Measurements from ENCODE around the gene PTER. TPM values are rescaled to one million over a fixed set of nuclear protein-coding genes. Genes with fewer than 3 reads are reported as not detected.

PTER gene
- total and polyA plus RNA-seq, 10 of the 15 experiments (the other 5 are each of a cell fraction or from before 2014, with no cell fraction given), result 16.0 to 31.2 (median 23.1) TPM

GRCh38 chr10:16493884-16494536, 57.2 kb downstream of the PTER start:
- in situ Hi-C loops (cut with MboI) (no loop called here), intact Hi-C loops (cut with micrococcal nuclease; ENCODE audit: unreplicated experiment) (no loop called here)
- no peaks in the 10 kb centered on the region for H3K9me3 ChIP-seq (replicated peaks; ENCODE audit: control insufficient read depth, insufficient read depth, low read length)
- RAD21 ChIA-PET (ENCODE audit: unreplicated experiment), result no interaction called here
- 92% methylated on average over 10 of the region's 10 CpGs for WGBS (ENCODE audit: insufficient coverage, insufficient replicate concordance, low lambda C conversion rate, missing lambda C conversion rate)
- peaks cover 0 to 3% of the 10 kb centered on the region in 2 experiments; a peak in 2 of 4 replicates for H3K36me3 ChIP-seq (ENCODE audit: control insufficient read depth in 2 of 2, insufficient read depth in 2 of 2, low read length in 1 of 2)
- FAIRE-seq (no peak), ATAC-seq (no peak), DNase-seq (ENCODE audit: low read depth, low spot score) (no peak)
- no peaks in the 10 kb centered on the region for H3K79me2 ChIP-seq (ENCODE audit: control insufficient read depth, insufficient read depth, low read length)
- no TSS peak for BruUV-seq (replicated peaks)
- no peaks in the 10 kb centered on the region for H3K27me3 ChIP-seq (replicated peaks in 1 of 2; ENCODE audit: control insufficient read depth in 2 of 2, insufficient read depth in 2 of 2, low read length in 1 of 2)
- H3K27ac ChIP-seq (ENCODE audit: control insufficient read depth, insufficient read depth), result no peak overlapping the region
- POLR2A ChIA-PET, result no interaction called here
- no peak overlapping the region for H3K4me3 ChIP-seq
- CTCF ChIA-PET, result no interaction called here
- no peak overlapping the region for H3K4me2 ChIP-seq (ENCODE audit: control insufficient read depth, insufficient read depth)
- no peak overlapping the region for H3K9ac ChIP-seq (ENCODE audit: control insufficient read depth, insufficient read depth, low read length)
- SMC1A ChIA-PET (ENCODE audit: uncharacterized antibody, unreplicated experiment), result no interaction called here
- H4K20me1 ChIP-seq (ENCODE audit: control insufficient read depth, insufficient read depth), result no peaks in the 10 kb centered on the region
- H3K4me1 ChIP-seq (ENCODE audit: control insufficient read depth, insufficient read depth, low read length), result no peaks in the 10 kb centered on the region
- no peak for TF ChIP-seq RUNX3 (IDR thresholded peaks at IDR 0.05; ENCODE audit: low read length)
- no peak for TF ChIP-seq RFX5 (IDR thresholded peaks at IDR 0.05; ENCODE audit: low read depth, low read length)
- TF ChIP-seq, protein P1, sequence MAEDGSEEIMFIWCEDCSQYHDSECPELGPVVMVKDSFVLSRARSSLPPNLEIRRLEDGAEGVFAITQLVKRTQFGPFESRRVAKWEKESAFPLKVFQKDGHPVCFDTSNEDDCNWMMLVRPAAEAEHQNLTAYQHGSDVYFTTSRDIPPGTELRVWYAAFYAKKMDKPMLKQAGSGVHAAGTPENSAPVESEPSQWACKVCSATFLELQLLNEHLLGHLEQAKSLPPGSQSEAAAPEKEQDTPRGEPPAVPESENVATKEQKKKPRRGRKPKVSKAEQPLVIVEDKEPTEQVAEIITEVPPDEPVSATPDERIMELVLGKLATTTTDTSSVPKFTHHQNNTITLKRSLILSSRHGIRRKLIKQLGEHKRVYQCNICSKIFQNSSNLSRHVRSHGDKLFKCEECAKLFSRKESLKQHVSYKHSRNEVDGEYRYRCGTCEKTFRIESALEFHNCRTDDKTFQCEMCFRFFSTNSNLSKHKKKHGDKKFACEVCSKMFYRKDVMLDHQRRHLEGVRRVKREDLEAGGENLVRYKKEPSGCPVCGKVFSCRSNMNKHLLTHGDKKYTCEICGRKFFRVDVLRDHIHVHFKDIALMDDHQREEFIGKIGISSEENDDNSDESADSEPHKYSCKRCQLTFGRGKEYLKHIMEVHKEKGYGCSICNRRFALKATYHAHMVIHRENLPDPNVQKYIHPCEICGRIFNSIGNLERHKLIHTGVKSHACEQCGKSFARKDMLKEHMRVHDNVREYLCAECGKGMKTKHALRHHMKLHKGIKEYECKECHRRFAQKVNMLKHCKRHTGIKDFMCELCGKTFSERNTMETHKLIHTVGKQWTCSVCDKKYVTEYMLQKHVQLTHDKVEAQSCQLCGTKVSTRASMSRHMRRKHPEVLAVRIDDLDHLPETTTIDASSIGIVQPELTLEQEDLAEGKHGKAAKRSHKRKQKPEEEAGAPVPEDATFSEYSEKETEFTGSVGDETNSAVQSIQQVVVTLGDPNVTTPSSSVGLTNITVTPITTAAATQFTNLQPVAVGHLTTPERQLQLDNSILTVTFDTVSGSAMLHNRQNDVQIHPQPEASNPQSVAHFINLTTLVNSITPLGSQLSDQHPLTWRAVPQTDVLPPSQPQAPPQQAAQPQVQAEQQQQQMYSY (CRISPR knock-in tag; IDR thresholded peaks at IDR 0.05), result no peak
- no peak for TF ChIP-seq CREM (IDR thresholded peaks at IDR 0.05; ENCODE audit: low read depth)
- no peak for TF ChIP-seq FOXK2 (IDR thresholded peaks at IDR 0.05)
- TF ChIP-seq, protein P2, sequence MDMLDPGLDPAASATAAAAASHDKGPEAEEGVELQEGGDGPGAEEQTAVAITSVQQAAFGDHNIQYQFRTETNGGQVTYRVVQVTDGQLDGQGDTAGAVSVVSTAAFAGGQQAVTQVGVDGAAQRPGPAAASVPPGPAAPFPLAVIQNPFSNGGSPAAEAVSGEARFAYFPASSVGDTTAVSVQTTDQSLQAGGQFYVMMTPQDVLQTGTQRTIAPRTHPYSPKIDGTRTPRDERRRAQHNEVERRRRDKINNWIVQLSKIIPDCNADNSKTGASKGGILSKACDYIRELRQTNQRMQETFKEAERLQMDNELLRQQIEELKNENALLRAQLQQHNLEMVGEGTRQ (IDR thresholded peaks at IDR 0.05; ENCODE audit: borderline replicate concordance, low read depth, low read length), result no peak
- no peak for TF ChIP-seq RAD51 (IDR thresholded peaks at IDR 0.05)
- no peak overlapping the region for H2AFZ ChIP-seq (ENCODE audit: control insufficient read depth, low read depth, low read length)
